Endothelial cell of umbilical vein (primary cell): ENCODE measurements around the gene PAQR3. TPM values are rescaled to one million over a fixed set of nuclear protein-coding genes. Genes with fewer than 3 reads are reported as not detected.

Experiments used
- BruUV-seq: library from RNA; stranded (reverse); fragments of 400-500 nt; replicated peaks from 2 replicates; lab custom pipeline; 2021; lab: Mats Ljungman, UMichigan
- CTCF ChIA-PET: fragments of 300-600, 350-600 bp; sonication (Branson Sonifier 250); formaldehyde crosslinking; loops from one replicate; lab custom pipeline; 2021; ENCODE audit warnings: antibody characterized with exemption, inconsistent platforms; lab: Charles Lee
- POLR2A ChIA-PET: fragments of 300-600, 350-600 bp; sonication (Branson Sonifier 250); formaldehyde crosslinking; loops from one replicate; lab custom pipeline; 2021; ENCODE audit warnings: antibody characterized with exemption, inconsistent platforms; lab: Charles Lee
- DNase-seq: peaks from one replicate; pipeline ENCODE4 v3.0.0-alpha.2; 2011; ENCODE audit warnings: low read depth, low spot score
- FAIRE-seq: peaks from 2 replicates; lab custom pipeline; 2011; peaks lifted over from hg19 to GRCh38; lab: Jason Lieb, UNC
- H2AFZ ChIP-seq: 2 replicates; pipeline ENCODE4 v1.6.0; 2012; ENCODE audit warnings: low read depth, low read length, control low read depth, inconsistent platforms
- H3K27ac ChIP-seq: 2 replicates; pipeline ENCODE4 v1.5.1; 2011; ENCODE audit warnings: low read depth, mild to moderate bottlenecking, control low read depth, low read length, moderate library complexity; ENCODE audit not compliant: insufficient read depth
- H3K27me3 ChIP-seq, 2 experiments: 2 replicates each; pipeline versions ENCODE4 v1.6.0 to v1.6.1; 2011; ENCODE audit warnings: low read length in 2 of 2, mixed read lengths in 1 of 2; ENCODE audit not compliant: control insufficient read depth in 2 of 2, insufficient read depth in 2 of 2
- H3K36me3 ChIP-seq, 2 experiments: 2 replicates in 1 of 2; 3 replicates in 1 of 2; pipeline ENCODE4 v1.5.1; 2011; ENCODE audit warnings: low read length in 2 of 2, mild to moderate bottlenecking in 1 of 2, moderate library complexity in 1 of 2; ENCODE audit not compliant: control insufficient read depth in 2 of 2, insufficient read depth in 2 of 2; ENCODE audit errors: extremely low read depth in 1 of 2
- H3K4me1 ChIP-seq: 3 replicates; pipeline ENCODE4 v1.5.1; 2011; ENCODE audit warnings: mild to moderate bottlenecking, low read length; ENCODE audit not compliant: control insufficient read depth, insufficient read depth; ENCODE audit errors: extremely low read depth
- H3K4me2 ChIP-seq: 2 replicates; pipeline ENCODE4 v1.6.1; 2011; ENCODE audit warnings: low read length, control low read depth, mixed read lengths; ENCODE audit not compliant: insufficient read depth
- H3K4me3 ChIP-seq, 3 experiments: fragments of 200-600 bp in 1 of 3; sonication (generic), shearing (Covaris generic) in 1 of 3; replicated peaks in 1 of 3; 2 replicates each; pipeline ENCODE4 v1.5.1; 2011 to 2016; ENCODE audit warnings: control low read depth in 3 of 3, low read length in 3 of 3, mild to moderate bottlenecking in 2 of 3, inconsistent platforms in 1 of 3, low read depth in 1 of 3, moderate library complexity in 1 of 3; ENCODE audit not compliant: insufficient read depth in 1 of 3
- H3K79me2 ChIP-seq: 2 replicates; pipeline ENCODE4 v1.6.0; 2012; ENCODE audit warnings: low read length, inconsistent platforms; ENCODE audit not compliant: control insufficient read depth, insufficient read depth
- H3K9ac ChIP-seq: replicated peaks from 2 replicates; pipeline ENCODE3; 2011; ENCODE audit warnings: low read length, control low read depth; ENCODE audit not compliant: insufficient read depth; ENCODE audit errors: extremely low read depth
- H3K9me1 ChIP-seq: replicated peaks from 3 replicates; pipeline ENCODE4 v1.6.0; 2011; ENCODE audit warnings: mild to moderate bottlenecking, low read length; ENCODE audit not compliant: control insufficient read depth, insufficient read depth; ENCODE audit errors: extremely low read depth
- H3K9me3 ChIP-seq: replicated peaks from 2 replicates; pipeline ENCODE4 v1.5.1; 2012; ENCODE audit warnings: low read length, inconsistent platforms; ENCODE audit not compliant: control insufficient read depth, insufficient read depth
- H4K20me1 ChIP-seq: replicated peaks from 2 replicates; pipeline ENCODE3; 2011; ENCODE audit warnings: mild to moderate bottlenecking, low read length; ENCODE audit not compliant: control insufficient read depth, insufficient read depth; ENCODE audit errors: extremely low read depth
- EZH2 ChIP-seq: IDR thresholded peaks from 2 replicates; pipeline ENCODE4 v1.6.1; 2012; ENCODE audit warnings: borderline replicate concordance, low read depth, mild to moderate bottlenecking, moderate library complexity, low read length, inconsistent platforms; ENCODE audit not compliant: severe bottlenecking
- FOS ChIP-seq: IDR thresholded peaks from 2 replicates; pipeline ENCODE4 v1.6.1; 2011; ENCODE audit warnings: mild to moderate bottlenecking, low read length, moderate library complexity, borderline replicate concordance; ENCODE audit not compliant: insufficient read depth
- GATA2 ChIP-seq: IDR thresholded peaks from 2 replicates; pipeline ENCODE4 v1.7.0; 2011; ENCODE audit warnings: low read depth, mild to moderate bottlenecking, moderate library complexity, mixed read lengths, low read length; ENCODE audit not compliant: insufficient read length, insufficient read depth
- JUN ChIP-seq: IDR thresholded peaks from 2 replicates; pipeline ENCODE4 v1.6.1; 2011; ENCODE audit warnings: borderline replicate concordance, low read depth; ENCODE audit not compliant: insufficient read length, insufficient read depth
- MYC ChIP-seq: IDR thresholded peaks from one replicate; pipeline ENCODE4 v1.6.1; 2011; ENCODE audit warnings: mild to moderate bottlenecking, low read depth, low read length
- POLR2A ChIP-seq: IDR thresholded peaks from 2 replicates; pipeline ENCODE4 v1.6.1; 2012; ENCODE audit warnings: low read depth, mild to moderate bottlenecking, control low read depth, low read length
- POLR2AphosphoS5 ChIP-seq: IDR thresholded peaks from 2 replicates; pipeline ENCODE4 v1.6.1; 2012; ENCODE audit warnings: low read depth, mild to moderate bottlenecking, control low read depth, low read length, moderate library complexity; ENCODE audit not compliant: insufficient read depth
- dilution Hi-C: fragments of 300-500 bp; cut with MboI; formaldehyde crosslinking; loops from one replicate; pipeline ENCODE4 v1.15.0; 2019; ENCODE audit warnings: low sequenced_read_pairs; ENCODE audit not compliant: extremely low pct_ligation_motif_present
- intact Hi-C: fragments of 100-400 bp; cut with micrococcal nuclease; formaldehyde crosslinking; loops from one replicate; pipeline ENCODE4 v1.10.0; 2022
- polyA plus RNA-seq, 4 experiments: library from polyadenylated mRNA; depleted of rRNA in 3 of 4; stranded (reverse) in 3 of 4; unstranded in 1 of 4; fragments of >200 nt; gene quantifications; 2 replicates each; pipeline versions ENCODE4 v1.2.1 to v1.2.3, GENCODE V29; 2011 to 2012; ENCODE audit warnings: missing spikeins in 1 of 4
- total RNA-seq: library from RNA; stranded (reverse); gene quantifications from 2 replicates; pipeline ENCODE4 v1.2.3, GENCODE V29; 2021
- TF ChIP-seq, protein P1 (sequence below), 2 donors: IDR thresholded peaks; 1 replicate in 1 of 2; 2 replicates in 1 of 2; pipeline ENCODE4 v1.5.1; 2011; ENCODE audit warnings: low read length in 2 of 2, mild to moderate bottlenecking in 2 of 2, moderate library complexity in 2 of 2, control low read depth in 1 of 2, inconsistent platforms in 1 of 2, low read depth in 1 of 2; ENCODE audit not compliant: insufficient read depth in 1 of 2; ENCODE audit errors: extremely low read depth in 1 of 2
- TF ChIP-seq, protein P2 (sequence below): IDR thresholded peaks from 2 replicates; pipeline ENCODE4 v1.6.1; 2011; ENCODE audit not compliant: insufficient read depth, insufficient read length

The PAQR3 gene
- total and polyA plus RNA-seq, 2 donors (not counting 3 experiments of a cell fraction or from before 2014, with no cell fraction given), result 15.0 to 19.0 TPM

DNA sequence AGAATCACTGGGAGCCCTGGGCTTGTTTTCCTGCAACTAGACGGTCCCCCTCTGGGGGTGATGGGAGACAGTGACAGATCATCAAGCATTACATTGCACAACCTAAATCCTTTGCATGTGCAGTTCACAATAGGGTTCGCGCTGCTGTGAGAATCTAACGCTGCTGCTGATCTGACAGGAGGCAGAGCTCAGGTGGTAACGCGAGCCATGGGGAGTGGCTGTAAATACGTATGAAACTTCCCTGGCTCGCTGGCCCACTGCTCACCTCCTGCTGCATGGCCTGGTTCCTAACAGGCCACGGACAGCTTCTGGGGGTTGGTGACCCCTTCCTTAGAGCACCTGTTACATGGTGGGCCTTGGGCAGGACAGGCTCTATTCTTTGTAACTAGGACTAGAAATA is 10.4 kb downstream of the PAQR3 start:
- Histone ChIP-seq H3K79me2 (no peaks in the 10 kb centered on the region), H3K9me1 (no peaks in the 10 kb centered on the region), H3K27ac (no peak overlapping the region), H3K4me1 (no peaks in the 10 kb centered on the region), H3K36me3 (peaks cover 0 to 6% of the 10 kb centered on the region in 2 experiments), H3K4me3 (no peak overlapping the region), H4K20me1 (no peaks in the 10 kb centered on the region), H3K9me3 (no peaks in the 10 kb centered on the region), H3K4me2 (no peak overlapping the region), H3K27me3 (no peaks in the 10 kb centered on the region), H3K9ac (no peak overlapping the region), H2AFZ (no peak overlapping the region)
- CTCF ChIA-PET, result no interaction called here
- POLR2A ChIA-PET, result no interaction called here
- FAIRE-seq, result no peak
- no peak for DNase-seq
- BruUV-seq, result no TSS peak
- TF ChIP-seq GATA2, result no peak
- no peak for TF ChIP-seq EZH2
- TF ChIP-seq POLR2A, result no peak
- no peak for TF ChIP-seq FOS
- TF ChIP-seq, protein P1, sequence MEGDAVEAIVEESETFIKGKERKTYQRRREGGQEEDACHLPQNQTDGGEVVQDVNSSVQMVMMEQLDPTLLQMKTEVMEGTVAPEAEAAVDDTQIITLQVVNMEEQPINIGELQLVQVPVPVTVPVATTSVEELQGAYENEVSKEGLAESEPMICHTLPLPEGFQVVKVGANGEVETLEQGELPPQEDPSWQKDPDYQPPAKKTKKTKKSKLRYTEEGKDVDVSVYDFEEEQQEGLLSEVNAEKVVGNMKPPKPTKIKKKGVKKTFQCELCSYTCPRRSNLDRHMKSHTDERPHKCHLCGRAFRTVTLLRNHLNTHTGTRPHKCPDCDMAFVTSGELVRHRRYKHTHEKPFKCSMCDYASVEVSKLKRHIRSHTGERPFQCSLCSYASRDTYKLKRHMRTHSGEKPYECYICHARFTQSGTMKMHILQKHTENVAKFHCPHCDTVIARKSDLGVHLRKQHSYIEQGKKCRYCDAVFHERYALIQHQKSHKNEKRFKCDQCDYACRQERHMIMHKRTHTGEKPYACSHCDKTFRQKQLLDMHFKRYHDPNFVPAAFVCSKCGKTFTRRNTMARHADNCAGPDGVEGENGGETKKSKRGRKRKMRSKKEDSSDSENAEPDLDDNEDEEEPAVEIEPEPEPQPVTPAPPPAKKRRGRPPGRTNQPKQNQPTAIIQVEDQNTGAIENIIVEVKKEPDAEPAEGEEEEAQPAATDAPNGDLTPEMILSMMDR (IDR thresholded peaks at IDR 0.05; ENCODE audit: extremely low read depth in 1 of 2, insufficient read depth in 1 of 2, low read depth in 1 of 2, low read length in 2 of 2), result no peak
- dilution Hi-C loops, result no loop called here
- intact Hi-C loops, result no loop called here

DNA sequence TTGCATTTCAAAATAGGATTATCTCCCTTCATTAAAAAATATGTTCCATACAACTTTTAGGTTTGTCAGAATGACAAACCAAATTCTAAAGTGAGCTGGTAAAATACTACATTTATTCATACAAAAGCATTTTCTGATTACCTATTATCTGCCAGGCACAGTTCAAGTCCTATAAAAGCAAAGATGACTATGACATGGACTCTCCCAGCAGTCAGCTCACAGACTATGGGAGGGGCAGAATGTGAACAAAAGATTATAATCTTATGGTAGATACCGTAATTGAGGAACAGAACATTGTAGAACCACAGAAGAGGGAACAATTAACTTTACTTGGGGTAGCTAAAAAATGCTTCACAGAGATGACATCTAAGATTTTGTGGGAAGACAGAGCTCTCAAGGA is 12.4 kb downstream of the PAQR3 start:
- H3K4me3 ChIP-seq, result no peak overlapping the region
- no peaks in the 10 kb centered on the region for H3K9me1 ChIP-seq
- intact Hi-C loops, result no loop called here
- TF ChIP-seq EZH2, result no peak
- TF ChIP-seq POLR2AphosphoS5, result no peak
- no peak for TF ChIP-seq POLR2A
- TF ChIP-seq GATA2, result no peak
- TF ChIP-seq, protein P1 (IDR thresholded peaks at IDR 0.05; ENCODE audit: extremely low read depth in 1 of 2, insufficient read depth in 1 of 2, low read depth in 1 of 2, low read length in 2 of 2), result no peak
- TF ChIP-seq, protein P2, sequence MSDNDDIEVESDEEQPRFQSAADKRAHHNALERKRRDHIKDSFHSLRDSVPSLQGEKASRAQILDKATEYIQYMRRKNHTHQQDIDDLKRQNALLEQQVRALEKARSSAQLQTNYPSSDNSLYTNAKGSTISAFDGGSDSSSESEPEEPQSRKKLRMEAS, result no peak
- TF ChIP-seq FOS, result no peak
- no peak for TF ChIP-seq MYC
- no peak for TF ChIP-seq JUN
- peaks cover 3 to 6% of the 10 kb centered on the region in 2 experiments for H3K36me3 ChIP-seq
- H3K4me2 ChIP-seq, result no peak overlapping the region
- H3K27me3 ChIP-seq, result no peaks in the 10 kb centered on the region
- no peaks in the 10 kb centered on the region for H4K20me1 ChIP-seq
- FAIRE-seq, result no peak
- dilution Hi-C loops, result no loop called here
- H3K9ac ChIP-seq, result no peak overlapping the region
- no TSS peak for BruUV-seq
- no peak overlapping the region for H2AFZ ChIP-seq
- H3K4me1 ChIP-seq, result no peaks in the 10 kb centered on the region
- no peak overlapping the region for H3K27ac ChIP-seq
- DNase-seq, result no peak
- no peaks in the 10 kb centered on the region for H3K9me3 ChIP-seq
- POLR2A ChIA-PET, result no interaction called here
- H3K79me2 ChIP-seq, result no peaks in the 10 kb centered on the region
- CTCF ChIA-PET, result interaction anchor here (2.0 kb wide), 1 partner anchor 12 kb away, joined by 5 read pairs; the partner anchor contains the start of gene PAQR3
